ENCODE results near the gene HELQ. TPM values are rescaled to one million over a fixed set of nuclear protein-coding genes. Genes with fewer than 3 reads are reported as not detected.
"Not testable (repeated sequence)": the region's sequence is repeated elsewhere in the genome, so short reads cannot be mapped to it uniquely, and the experiment has no call there.

HELQ gene, protein sequence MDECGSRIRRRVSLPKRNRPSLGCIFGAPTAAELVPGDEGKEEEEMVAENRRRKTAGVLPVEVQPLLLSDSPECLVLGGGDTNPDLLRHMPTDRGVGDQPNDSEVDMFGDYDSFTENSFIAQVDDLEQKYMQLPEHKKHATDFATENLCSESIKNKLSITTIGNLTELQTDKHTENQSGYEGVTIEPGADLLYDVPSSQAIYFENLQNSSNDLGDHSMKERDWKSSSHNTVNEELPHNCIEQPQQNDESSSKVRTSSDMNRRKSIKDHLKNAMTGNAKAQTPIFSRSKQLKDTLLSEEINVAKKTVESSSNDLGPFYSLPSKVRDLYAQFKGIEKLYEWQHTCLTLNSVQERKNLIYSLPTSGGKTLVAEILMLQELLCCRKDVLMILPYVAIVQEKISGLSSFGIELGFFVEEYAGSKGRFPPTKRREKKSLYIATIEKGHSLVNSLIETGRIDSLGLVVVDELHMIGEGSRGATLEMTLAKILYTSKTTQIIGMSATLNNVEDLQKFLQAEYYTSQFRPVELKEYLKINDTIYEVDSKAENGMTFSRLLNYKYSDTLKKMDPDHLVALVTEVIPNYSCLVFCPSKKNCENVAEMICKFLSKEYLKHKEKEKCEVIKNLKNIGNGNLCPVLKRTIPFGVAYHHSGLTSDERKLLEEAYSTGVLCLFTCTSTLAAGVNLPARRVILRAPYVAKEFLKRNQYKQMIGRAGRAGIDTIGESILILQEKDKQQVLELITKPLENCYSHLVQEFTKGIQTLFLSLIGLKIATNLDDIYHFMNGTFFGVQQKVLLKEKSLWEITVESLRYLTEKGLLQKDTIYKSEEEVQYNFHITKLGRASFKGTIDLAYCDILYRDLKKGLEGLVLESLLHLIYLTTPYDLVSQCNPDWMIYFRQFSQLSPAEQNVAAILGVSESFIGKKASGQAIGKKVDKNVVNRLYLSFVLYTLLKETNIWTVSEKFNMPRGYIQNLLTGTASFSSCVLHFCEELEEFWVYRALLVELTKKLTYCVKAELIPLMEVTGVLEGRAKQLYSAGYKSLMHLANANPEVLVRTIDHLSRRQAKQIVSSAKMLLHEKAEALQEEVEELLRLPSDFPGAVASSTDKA
- 18.4 and 19.9 TPM in 2 replicates for total RNA-seq
- long read RNA-seq, transcript HELQ-202 (2 exons, 744 nt) = major isoform, 19 of 82 reads
- long read RNA-seq, transcript HELQ-201 (18 exons, 3,579 nt) = minor isoform, 15 of 82 reads
- long read RNA-seq, transcript HELQ-206 (2 exons, 574 nt) = minor isoform, 5 of 82 reads
- long read RNA-seq, partial matches to known transcripts = 23 of 82 reads
- long read RNA-seq, other reads (novel, unspliced or antisense) = 17 of 82 reads

DNA sequence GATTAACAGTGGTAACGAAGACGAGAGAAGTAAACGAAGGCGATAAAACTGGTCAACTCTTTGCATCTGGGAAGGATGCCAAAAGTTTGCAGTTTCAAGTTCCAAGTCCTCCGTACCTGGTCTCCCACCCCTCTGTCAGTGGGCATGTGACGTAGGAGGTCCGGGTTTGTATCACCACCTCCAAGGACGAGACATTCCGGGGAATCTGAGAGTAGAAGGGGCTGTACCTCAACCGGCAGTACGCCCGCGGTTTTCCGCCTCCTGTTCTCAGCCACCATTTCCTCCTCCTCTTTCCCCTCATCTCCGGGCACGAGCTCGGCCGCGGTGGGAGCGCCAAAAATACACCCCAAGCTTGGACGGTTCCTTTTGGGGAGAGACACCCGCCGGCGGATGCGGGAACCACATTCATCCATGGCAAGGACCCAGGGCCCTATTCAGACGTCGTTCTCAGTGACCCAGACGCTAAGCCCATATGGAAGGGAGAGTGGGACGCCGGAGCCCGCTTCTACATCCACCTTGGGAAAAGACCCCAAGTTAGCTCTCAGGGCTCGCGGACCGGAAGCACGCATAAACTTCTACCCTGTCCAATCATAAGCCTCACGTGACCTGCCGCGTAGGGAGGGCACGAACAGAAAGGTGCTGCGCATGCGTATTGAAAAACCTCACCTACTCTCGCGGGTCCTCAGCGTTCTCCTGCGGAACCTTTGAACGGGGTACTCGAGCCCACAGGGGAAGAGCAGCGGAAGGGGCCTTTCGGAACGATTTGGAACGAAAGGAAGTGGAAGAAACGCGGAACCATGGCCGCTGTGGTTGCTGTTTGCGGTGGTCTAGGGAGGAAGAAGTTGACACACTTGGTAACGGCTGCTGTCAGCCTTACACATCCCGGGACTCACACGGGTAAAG is at the start of gene HELQ, which contains the start of gene MRPS18C:
TSS of gene HELQ (minus strand) at position 543 of the 903 bp plus-strand sequence. CDS start at position 413, 130 bp downstream.
TSS of gene MRPS18C (plus strand) at position 778 of the 903 bp plus-strand sequence. CDS start at position 798, 20 bp downstream.
- peaks cover 16% of the 10 kb centered on the region for H3K36me3 Mint-ChIP-seq (ENCODE audit: unreplicated experiment)
- no peaks in the 10 kb centered on the region for H3K27me3 Mint-ChIP-seq (ENCODE audit: unreplicated experiment)
- peak within 1 kb of the TSS; percentile 99 for H3K4me3 Mint-ChIP-seq (ENCODE audit: unreplicated experiment)
- peak within 1 kb of the TSS; percentile 100 for H3K27ac Mint-ChIP-seq (ENCODE audit: unreplicated experiment)
- DNase-seq (ENCODE audit: extremely low spot score, unreplicated experiment) = peak; percentile 97
- no peaks in the 10 kb centered on the region for H3K9me3 Mint-ChIP-seq (ENCODE audit: unreplicated experiment)
- peaks cover 23% of the 10 kb centered on the region for H3K4me1 Mint-ChIP-seq (ENCODE audit: unreplicated experiment)
- TF ChIP-seq, protein P1, sequence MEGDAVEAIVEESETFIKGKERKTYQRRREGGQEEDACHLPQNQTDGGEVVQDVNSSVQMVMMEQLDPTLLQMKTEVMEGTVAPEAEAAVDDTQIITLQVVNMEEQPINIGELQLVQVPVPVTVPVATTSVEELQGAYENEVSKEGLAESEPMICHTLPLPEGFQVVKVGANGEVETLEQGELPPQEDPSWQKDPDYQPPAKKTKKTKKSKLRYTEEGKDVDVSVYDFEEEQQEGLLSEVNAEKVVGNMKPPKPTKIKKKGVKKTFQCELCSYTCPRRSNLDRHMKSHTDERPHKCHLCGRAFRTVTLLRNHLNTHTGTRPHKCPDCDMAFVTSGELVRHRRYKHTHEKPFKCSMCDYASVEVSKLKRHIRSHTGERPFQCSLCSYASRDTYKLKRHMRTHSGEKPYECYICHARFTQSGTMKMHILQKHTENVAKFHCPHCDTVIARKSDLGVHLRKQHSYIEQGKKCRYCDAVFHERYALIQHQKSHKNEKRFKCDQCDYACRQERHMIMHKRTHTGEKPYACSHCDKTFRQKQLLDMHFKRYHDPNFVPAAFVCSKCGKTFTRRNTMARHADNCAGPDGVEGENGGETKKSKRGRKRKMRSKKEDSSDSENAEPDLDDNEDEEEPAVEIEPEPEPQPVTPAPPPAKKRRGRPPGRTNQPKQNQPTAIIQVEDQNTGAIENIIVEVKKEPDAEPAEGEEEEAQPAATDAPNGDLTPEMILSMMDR (IDR thresholded peaks at IDR 0.05) = peak; percentile 54

DNA sequence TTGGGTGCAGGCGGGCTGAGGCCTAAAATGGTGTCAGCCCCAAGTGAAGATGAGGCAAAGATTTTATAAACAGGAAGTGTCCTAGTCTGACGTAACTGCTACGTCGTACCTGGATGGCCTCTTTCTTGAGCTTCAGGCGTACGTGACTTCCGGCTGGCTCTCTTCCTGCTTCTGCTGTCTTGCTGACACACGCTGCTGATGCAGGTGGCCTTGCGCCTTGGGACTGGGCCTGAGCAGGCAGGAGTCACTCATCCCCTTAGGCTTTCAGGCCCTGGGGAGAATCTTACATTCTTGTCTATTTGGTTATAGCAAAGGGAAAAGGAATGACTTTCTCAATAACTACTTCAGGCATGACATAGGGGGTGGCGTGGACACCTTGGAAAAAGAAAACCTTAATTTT is 49.4 kb upstream of the HELQ start:
- Mint-ChIP-seq H3K9me3 (ENCODE audit: unreplicated experiment) (no peaks in the 10 kb centered on the region), H3K4me1 (ENCODE audit: unreplicated experiment) (no peaks in the 10 kb centered on the region), H3K4me3 (ENCODE audit: unreplicated experiment) (no peak overlapping the region), H3K27ac (ENCODE audit: unreplicated experiment) (no peak overlapping the region), H3K36me3 (ENCODE audit: unreplicated experiment) (no peaks in the 10 kb centered on the region), H3K27me3 (ENCODE audit: unreplicated experiment) (peaks cover 4% of the 10 kb centered on the region)
- TF ChIP-seq, protein P1 (IDR thresholded peaks at IDR 0.05) = no peak
- DNase-seq (ENCODE audit: extremely low spot score, unreplicated experiment) = no peak

DNA sequence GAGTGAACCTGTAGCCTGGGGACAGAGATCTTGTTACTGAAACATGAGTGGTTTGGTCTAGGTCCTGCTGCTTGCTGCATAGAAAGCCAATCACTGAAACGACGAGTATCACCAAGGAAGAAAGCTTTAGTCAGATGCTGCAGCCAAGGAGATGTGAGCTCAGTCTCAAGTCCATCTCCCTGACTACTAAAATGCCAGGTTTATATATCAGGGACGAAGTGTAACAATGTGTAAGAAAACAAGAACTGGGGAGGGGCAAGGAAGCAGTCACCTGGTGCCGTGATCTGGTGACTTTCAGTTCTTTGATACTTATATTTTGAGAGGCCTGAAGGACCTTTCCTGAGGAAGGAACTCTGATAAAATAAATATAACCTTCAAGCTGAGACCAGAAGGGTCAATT is 48.9 kb upstream of the HELQ start:
- Mint-ChIP-seq H3K27me3 (ENCODE audit: unreplicated experiment) (peaks cover 4% of the 10 kb centered on the region), H3K9me3 (ENCODE audit: unreplicated experiment) (no peaks in the 10 kb centered on the region), H3K4me1 (ENCODE audit: unreplicated experiment) (no peaks in the 10 kb centered on the region), H3K4me3 (ENCODE audit: unreplicated experiment) (no peak overlapping the region), H3K36me3 (ENCODE audit: unreplicated experiment) (no peaks in the 10 kb centered on the region), H3K27ac (ENCODE audit: unreplicated experiment) (no peak overlapping the region)
- no peak for DNase-seq (ENCODE audit: extremely low spot score, unreplicated experiment)
- TF ChIP-seq, protein P1 (IDR thresholded peaks at IDR 0.05) = no peak

DNA sequence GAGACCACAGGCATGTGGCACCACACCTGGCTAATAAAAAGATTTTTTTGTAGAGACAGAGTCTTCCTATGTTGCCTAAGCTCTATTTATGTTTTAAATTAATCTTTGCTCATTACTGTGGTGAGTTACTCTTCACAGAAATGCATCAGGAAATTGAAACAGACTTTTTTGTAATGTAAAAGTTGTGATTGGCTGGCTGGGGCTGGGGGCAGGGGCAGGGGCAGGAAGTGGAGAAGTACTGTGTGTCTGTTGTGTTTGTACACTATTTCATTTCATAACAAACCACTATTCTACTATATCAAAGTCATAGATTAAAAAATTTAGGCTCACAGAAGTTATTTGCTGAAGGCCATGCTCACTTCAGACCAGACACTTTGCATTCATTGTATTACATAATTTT is 48.4 kb upstream of the HELQ start:
- TF ChIP-seq, protein P1 (IDR thresholded peaks at IDR 0.05) = no peak
- Mint-ChIP-seq H3K4me1 (ENCODE audit: unreplicated experiment) (no peaks in the 10 kb centered on the region), H3K27me3 (ENCODE audit: unreplicated experiment) (peaks cover 4% of the 10 kb centered on the region)

DNA sequence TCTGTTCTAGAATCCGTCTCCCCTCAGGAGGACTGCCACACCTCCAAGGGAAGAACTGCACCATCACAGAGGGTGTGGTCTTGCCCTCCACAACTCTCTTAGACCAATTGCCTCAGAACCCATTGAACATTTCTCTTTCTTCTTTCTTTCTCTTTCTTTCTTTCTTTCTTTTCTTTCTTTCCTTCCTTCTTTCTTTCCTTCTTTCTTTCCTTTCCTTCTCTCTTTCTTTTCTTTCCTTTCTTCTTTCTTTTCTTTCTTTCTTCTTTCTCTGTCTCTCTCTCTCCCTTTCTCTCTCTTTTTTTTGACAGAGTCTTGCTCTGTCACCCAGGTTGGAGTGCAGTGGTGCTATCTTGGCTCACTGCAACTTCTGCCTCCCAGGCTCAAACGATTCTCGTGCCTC is 46.0 kb upstream of the HELQ start:
- H3K27me3 Mint-ChIP-seq (ENCODE audit: unreplicated experiment) = peaks cover 19% of the 10 kb centered on the region
- DNase-seq (ENCODE audit: extremely low spot score, unreplicated experiment); H3K27ac Mint-ChIP-seq (ENCODE audit: unreplicated experiment); H3K36me3 Mint-ChIP-seq (ENCODE audit: unreplicated experiment); H3K4me3 Mint-ChIP-seq (ENCODE audit: unreplicated experiment); H3K4me1 Mint-ChIP-seq (ENCODE audit: unreplicated experiment); H3K9me3 Mint-ChIP-seq (ENCODE audit: unreplicated experiment): not testable (repeated sequence)

More for the DNA sequence above, 48.4 kb upstream of the HELQ start:
- no peaks in the 10 kb centered on the region for H3K9me3 Mint-ChIP-seq (ENCODE audit: unreplicated experiment)
- no peak for DNase-seq (ENCODE audit: extremely low spot score, unreplicated experiment)
- no peaks in the 10 kb centered on the region for H3K36me3 Mint-ChIP-seq (ENCODE audit: unreplicated experiment)
- H3K27ac Mint-ChIP-seq (ENCODE audit: unreplicated experiment) = no peak overlapping the region
- H3K4me3 Mint-ChIP-seq (ENCODE audit: unreplicated experiment) = no peak overlapping the region
